ENCODE data around the gene SEPTIN12. TPM values are rescaled to one million over a fixed set of nuclear protein-coding genes. Genes with fewer than 3 reads are reported as not detected.

Gene SEPTIN12
- total and polyA plus RNA-seq, 10 of the 15 experiments (the other 5 are each of a cell fraction or from before 2014, with no cell fraction given) = not detected

GRCh38 chr16:4802659-4803287 lies 14.6 kb upstream of the SEPTIN12 start (continued):
- TF ChIP-seq ZNF592 (IDR thresholded peaks at IDR 0.05) (no peak), ZZZ3 (IDR thresholded peaks at IDR 0.05; ENCODE audit: control insufficient read depth, insufficient read length, low read depth) (no peak), ZBTB33 (IDR thresholded peaks at IDR 0.05) (no peak), NFYA (IDR thresholded peaks at IDR 0.05; ENCODE audit: borderline replicate concordance, low read depth, low read length) (peak; percentile 70), KAT2A (conservative IDR thresholded peaks at IDR 0.05; ENCODE audit: control insufficient read depth, low read depth, low read length) (no peak), POU2F2 (IDR thresholded peaks at IDR 0.05; ENCODE audit: borderline replicate concordance, low read depth, low read length) (0 out of 3 replicates have a peak, but pooled peaks have one; percentile 8), CEBPB (IDR thresholded peaks at IDR 0.05; ENCODE audit: borderline replicate concordance in 1 of 2, low read depth in 2 of 2, low read length in 2 of 2) (no peak), FOS (IDR thresholded peaks at IDR 0.05; ENCODE audit: borderline replicate concordance, extremely low read depth, insufficient read length) (peak; percentile 90), KLF5 (IDR thresholded peaks at IDR 0.05; ENCODE audit: partially characterized antibody) (peak; percentile 61), BCL11A (IDR thresholded peaks at IDR 0.05; ENCODE audit: low read depth, low read length) (no peak), E2F4 (IDR thresholded peaks at IDR 0.05; ENCODE audit: low read depth, low read length) (no peak), NR2F1 (conservative IDR thresholded peaks at IDR 0.05) (no peak), POLR2A (IDR thresholded peaks at IDR 0.05; ENCODE audit: low read depth, low read length) (peak; percentile 74), ATF7 (IDR thresholded peaks at IDR 0.05; ENCODE audit: low read depth) (no peak), CREB1 (IDR thresholded peaks at IDR 0.05; ENCODE audit: low read depth) (peak; percentile 28; the same call in 1 of the 2 replicates), PML (IDR thresholded peaks at IDR 0.05; ENCODE audit: low read length) (no peak), IKZF1 (conservative IDR thresholded peaks at IDR 0.05) (peak; percentile 35; the same call in 1 of the 2 replicates), PKNOX1 (IDR thresholded peaks at IDR 0.05) (peak; percentile 98)
- TF ChIP-seq, protein P1, sequence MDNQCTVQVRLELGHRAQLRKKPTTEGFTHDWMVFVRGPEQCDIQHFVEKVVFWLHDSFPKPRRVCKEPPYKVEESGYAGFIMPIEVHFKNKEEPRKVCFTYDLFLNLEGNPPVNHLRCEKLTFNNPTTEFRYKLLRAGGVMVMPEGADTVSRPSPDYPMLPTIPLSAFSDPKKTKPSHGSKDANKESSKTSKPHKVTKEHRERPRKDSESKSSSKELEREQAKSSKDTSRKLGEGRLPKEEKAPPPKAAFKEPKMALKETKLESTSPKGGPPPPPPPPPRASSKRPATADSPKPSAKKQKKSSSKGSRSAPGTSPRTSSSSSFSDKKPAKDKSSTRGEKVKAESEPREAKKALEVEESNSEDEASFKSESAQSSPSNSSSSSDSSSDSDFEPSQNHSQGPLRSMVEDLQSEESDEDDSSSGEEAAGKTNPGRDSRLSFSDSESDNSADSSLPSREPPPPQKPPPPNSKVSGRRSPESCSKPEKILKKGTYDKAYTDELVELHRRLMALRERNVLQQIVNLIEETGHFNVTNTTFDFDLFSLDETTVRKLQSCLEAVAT (IDR thresholded peaks at IDR 0.05) = no peak
